Measurements from ENCODE around the gene STARD5.

Gene STARD5

GRCh38 chr15:81268881-81269601 is 54.9 kb downstream of the STARD5 start:
- CTCF ChIA-PET, result interaction anchor here (0.7 to 16.8 kb wide), 21 partner anchors 9 to 290 kb away, joined by 3 to 294 read pairs (median 5); no protein-coding TSS in a partner anchor
- H3K36me3 ChIP-seq (ENCODE audit: control insufficient read depth in 4 of 4, insufficient read depth in 4 of 4, low read length in 3 of 4), result no peaks in the 10 kb centered on the region
- no peaks in the 10 kb centered on the region for H3K9me3 ChIP-seq (ENCODE audit: control extremely low read depth in 1 of 5, control insufficient read depth in 4 of 5, insufficient read depth in 2 of 5, low read depth in 1 of 5, low read length in 4 of 5)
- 76% methylated on average over 8 of the region's 10 CpGs for WGBS (ENCODE audit: insufficient coverage)
- peak in 2 of 3 donors; percentile 54 to 62 for DNase-seq
- H3K4me1 ChIP-seq (ENCODE audit: control extremely low read depth in 1 of 4, control insufficient read depth in 4 of 4, insufficient read depth in 4 of 4, low read length in 3 of 4), result peaks cover 7 to 29% (median 23%) of the 10 kb centered on the region in 4 experiments
- H3K4me3 ChIP-seq (ENCODE audit: control insufficient read depth in 1 of 7, extremely low read depth in 1 of 7, insufficient read depth in 4 of 7, low read depth in 2 of 7, low read length in 6 of 7), result no peak overlapping the region
- H3K27me3 ChIP-seq (replicated peaks in 2 of 5; ENCODE audit: control insufficient read depth in 4 of 5, insufficient read depth in 5 of 5, low read length in 4 of 5), result no peaks in the 10 kb centered on the region
- POLR2A ChIA-PET, result interaction anchor here (0.6 kb wide), 2 partner anchors 12 to 23 kb away, joined by 3 to 6 read pairs; no protein-coding TSS in a partner anchor
- no peak overlapping the region for H3K27ac ChIP-seq (ENCODE audit: insufficient read depth in 1 of 2, low read depth in 1 of 2, low read length in 2 of 2, poor library complexity in 1 of 2, severe bottlenecking in 2 of 2)

GRCh38 chr15:81268340-81268739 is 55.6 kb downstream of the STARD5 start:
- H3K36me3 ChIP-seq (ENCODE audit: control insufficient read depth in 4 of 4, insufficient read depth in 4 of 4, low read length in 3 of 4), result no peaks in the 10 kb centered on the region
- ChIA-PET POLR2A (interaction anchor here (0.6 kb wide), 1 partner anchor 13 kb away, joined by 3 read pairs; no protein-coding TSS in a partner anchor), CTCF (interaction anchor here (0.7 to 16.8 kb wide), 22 partner anchors 9 to 853 kb away, joined by 3 to 294 read pairs (median 4); no protein-coding TSS in a partner anchor)
- H3K27ac ChIP-seq (ENCODE audit: insufficient read depth in 1 of 2, low read depth in 1 of 2, low read length in 2 of 2, poor library complexity in 1 of 2, severe bottlenecking in 2 of 2), result no peak overlapping the region
- DNase-seq, result no peak
- H3K27me3 ChIP-seq (replicated peaks in 2 of 5; ENCODE audit: control insufficient read depth in 4 of 5, insufficient read depth in 5 of 5, low read length in 4 of 5), result no peaks in the 10 kb centered on the region
- WGBS (ENCODE audit: insufficient coverage), result 100% methylated on average over 3 of the region's 5 CpGs
- no peak overlapping the region for H3K4me3 ChIP-seq (ENCODE audit: control insufficient read depth in 1 of 7, extremely low read depth in 1 of 7, insufficient read depth in 4 of 7, low read depth in 2 of 7, low read length in 6 of 7)
- no peaks in the 10 kb centered on the region for H3K9me3 ChIP-seq (ENCODE audit: control extremely low read depth in 1 of 5, control insufficient read depth in 4 of 5, insufficient read depth in 2 of 5, low read depth in 1 of 5, low read length in 4 of 5)
- H3K4me1 ChIP-seq (ENCODE audit: control extremely low read depth in 1 of 4, control insufficient read depth in 4 of 4, insufficient read depth in 4 of 4, low read length in 3 of 4), result peaks cover 7 to 29% (median 23%) of the 10 kb centered on the region in 4 experiments

- WGBS (ENCODE audit: insufficient coverage), result 2% methylated on average over 13 of the region's 14 CpGs
- ChIA-PET POLR2A (interaction anchor here (0.5 to 1.0 kb wide), 4 partner anchors 91 to 682 kb away, joined by 3 to 9 read pairs (median 4); no protein-coding TSS in a partner anchor), CTCF (interaction anchor here (0.6 to 16.8 kb wide), 80 partner anchors 8 to 917 kb away, joined by 3 to 294 read pairs (median 5); no protein-coding TSS in a partner anchor)
- no peak overlapping the region for H3K27ac ChIP-seq (ENCODE audit: insufficient read depth in 1 of 2, low read depth in 1 of 2, low read length in 2 of 2, poor library complexity in 1 of 2, severe bottlenecking in 2 of 2)
- H3K27me3 ChIP-seq (replicated peaks in 2 of 5; ENCODE audit: control insufficient read depth in 4 of 5, insufficient read depth in 5 of 5, low read length in 4 of 5), result no peaks in the 10 kb centered on the region
- no peaks in the 10 kb centered on the region for H3K36me3 ChIP-seq (ENCODE audit: control insufficient read depth in 4 of 4, insufficient read depth in 4 of 4, low read length in 3 of 4)
- peaks cover 7 to 29% (median 23%) of the 10 kb centered on the region in 4 experiments for H3K4me1 ChIP-seq (ENCODE audit: control extremely low read depth in 1 of 4, control insufficient read depth in 4 of 4, insufficient read depth in 4 of 4, low read length in 3 of 4)
- DNase-seq, result peak; percentile 81 to 90 (median 87)
- H3K4me3 ChIP-seq (ENCODE audit: control insufficient read depth in 1 of 7, extremely low read depth in 1 of 7, insufficient read depth in 4 of 7, low read depth in 2 of 7, low read length in 6 of 7), result peak overlapping the region in 4 of 7 experiments; percentile 0 to 61 (median 35)
- H3K9me3 ChIP-seq (ENCODE audit: control extremely low read depth in 1 of 5, control insufficient read depth in 4 of 5, insufficient read depth in 2 of 5, low read depth in 1 of 5, low read length in 4 of 5), result no peaks in the 10 kb centered on the region
Observed at GRCh38 chr15:81265944-81266775, 57.8 kb downstream of the STARD5 start.

- Histone ChIP-seq H3K27me3 (replicated peaks in 2 of 5; ENCODE audit: control insufficient read depth in 4 of 5, insufficient read depth in 5 of 5, low read length in 4 of 5) (no peaks in the 10 kb centered on the region), H3K4me1 (ENCODE audit: control extremely low read depth in 1 of 4, control insufficient read depth in 4 of 4, insufficient read depth in 4 of 4, low read length in 3 of 4) (peaks cover 7 to 29% (median 23%) of the 10 kb centered on the region in 4 experiments), H3K4me3 (ENCODE audit: control insufficient read depth in 1 of 7, extremely low read depth in 1 of 7, insufficient read depth in 4 of 7, low read depth in 2 of 7, low read length in 6 of 7) (peak overlapping the region in 3 of 7 experiments; percentile 19 to 61 (median 51)), H3K27ac (ENCODE audit: insufficient read depth in 1 of 2, low read depth in 1 of 2, low read length in 2 of 2, poor library complexity in 1 of 2, severe bottlenecking in 2 of 2) (no peak overlapping the region), H3K36me3 (ENCODE audit: control insufficient read depth in 4 of 4, insufficient read depth in 4 of 4, low read length in 3 of 4) (no peaks in the 10 kb centered on the region), H3K9me3 (ENCODE audit: control extremely low read depth in 1 of 5, control insufficient read depth in 4 of 5, insufficient read depth in 2 of 5, low read depth in 1 of 5, low read length in 4 of 5) (no peaks in the 10 kb centered on the region)
- ChIA-PET POLR2A (interaction anchor here (0.6 to 1.0 kb wide), 2 partner anchors 159 to 683 kb away, joined by 3 to 9 read pairs; no protein-coding TSS in a partner anchor), CTCF (interaction anchor here (0.7 to 16.8 kb wide), 69 partner anchors 7 to 917 kb away, joined by 3 to 294 read pairs (median 5); no protein-coding TSS in a partner anchor)
- DNase-seq, result peak in 2 of 3 donors; percentile 46 to 56
- WGBS (ENCODE audit: insufficient coverage), result 12% methylated on average over 10 of the region's 12 CpGs
Observed at GRCh38 chr15:81265256-81265943, 58.5 kb downstream of the STARD5 start.

- no peaks in the 10 kb centered on the region for H3K27me3 ChIP-seq (replicated peaks in 2 of 5; ENCODE audit: control insufficient read depth in 4 of 5, insufficient read depth in 5 of 5, low read length in 4 of 5)
Observed at GRCh38 chr15:81264072-81264857, 59.7 kb downstream of the STARD5 start.

GRCh38 chr15:81263477-81263876 is 60.5 kb downstream of the STARD5 start:
- H3K36me3 ChIP-seq (ENCODE audit: control insufficient read depth in 4 of 4, insufficient read depth in 4 of 4, low read length in 3 of 4), result no peaks in the 10 kb centered on the region
- no peak for DNase-seq
- WGBS (ENCODE audit: insufficient coverage), result 98% methylated on average over 4 of the region's 4 CpGs
- no peaks in the 10 kb centered on the region for H3K27me3 ChIP-seq (replicated peaks in 2 of 5; ENCODE audit: control insufficient read depth in 4 of 5, insufficient read depth in 5 of 5, low read length in 4 of 5)
- peaks cover 7 to 18% (median 14%) of the 10 kb centered on the region in 4 experiments for H3K4me1 ChIP-seq (ENCODE audit: control extremely low read depth in 1 of 4, control insufficient read depth in 4 of 4, insufficient read depth in 4 of 4, low read length in 3 of 4)
- H3K27ac ChIP-seq (ENCODE audit: insufficient read depth in 1 of 2, low read depth in 1 of 2, low read length in 2 of 2, poor library complexity in 1 of 2, severe bottlenecking in 2 of 2), result no peak overlapping the region
- H3K4me3 ChIP-seq (ENCODE audit: control insufficient read depth in 1 of 7, extremely low read depth in 1 of 7, insufficient read depth in 4 of 7, low read depth in 2 of 7, low read length in 6 of 7), result no peak overlapping the region
- H3K9me3 ChIP-seq (ENCODE audit: control extremely low read depth in 1 of 5, control insufficient read depth in 4 of 5, insufficient read depth in 2 of 5, low read depth in 1 of 5, low read length in 4 of 5), result no peaks in the 10 kb centered on the region
- ChIA-PET POLR2A (interaction anchor here (0.7 kb wide), 2 partner anchors 158 to 223 kb away, joined by 3 to 4 read pairs; no protein-coding TSS in a partner anchor), CTCF (interaction anchor here (1.0 to 16.8 kb wide), 7 partner anchors 9 to 162 kb away, joined by 3 to 294 read pairs (median 5); no protein-coding TSS in a partner anchor)

More at GRCh38 chr15:81264072-81264857, 59.7 kb downstream of the STARD5 start:
- Histone ChIP-seq H3K4me3 (ENCODE audit: control insufficient read depth in 1 of 7, extremely low read depth in 1 of 7, insufficient read depth in 4 of 7, low read depth in 2 of 7, low read length in 6 of 7) (no peak overlapping the region), H3K4me1 (ENCODE audit: control extremely low read depth in 1 of 4, control insufficient read depth in 4 of 4, insufficient read depth in 4 of 4, low read length in 3 of 4) (peaks cover 7 to 24% (median 19%) of the 10 kb centered on the region in 4 experiments), H3K27ac (ENCODE audit: insufficient read depth in 1 of 2, low read depth in 1 of 2, low read length in 2 of 2, poor library complexity in 1 of 2, severe bottlenecking in 2 of 2) (no peak overlapping the region), H3K36me3 (ENCODE audit: control insufficient read depth in 4 of 4, insufficient read depth in 4 of 4, low read length in 3 of 4) (no peaks in the 10 kb centered on the region), H3K9me3 (ENCODE audit: control extremely low read depth in 1 of 5, control insufficient read depth in 4 of 5, insufficient read depth in 2 of 5, low read depth in 1 of 5, low read length in 4 of 5) (no peaks in the 10 kb centered on the region)
- 82% methylated on average over 5 of the region's 6 CpGs for WGBS (ENCODE audit: insufficient coverage)
- CTCF ChIA-PET, result interaction anchor here (0.8 to 16.8 kb wide), 12 partner anchors 9 to 233 kb away, joined by 3 to 294 read pairs (median 7); no protein-coding TSS in a partner anchor
- DNase-seq, result no peak
- POLR2A ChIA-PET, result no interaction called here
